ENCODE data around the gene TIE1. TPM values are rescaled to one million over a fixed set of nuclear protein-coding genes. Genes with fewer than 3 reads are reported as not detected.

The TIE1 gene
- total and polyA plus RNA-seq, 3 donors from 2014 or later, result 10.5 to 16.8 (median 10.9) TPM

- Histone ChIP-seq H3K4me3 (no peak overlapping the region), H3K9me3 (no peaks in the 10 kb centered on the region), H3K36me3 (ENCODE audit: low read depth, missing control alignments) (no peaks in the 10 kb centered on the region), H3K27ac (no peak overlapping the region), H3K4me1 (no peaks in the 10 kb centered on the region), H3K27me3 (no peaks in the 10 kb centered on the region)
- intact Hi-C loops (cut with DNase I; ENCODE audit: low total_unique reads), result no loop called here
- no peak for DNase-seq
- TF ChIP-seq, protein P1, sequence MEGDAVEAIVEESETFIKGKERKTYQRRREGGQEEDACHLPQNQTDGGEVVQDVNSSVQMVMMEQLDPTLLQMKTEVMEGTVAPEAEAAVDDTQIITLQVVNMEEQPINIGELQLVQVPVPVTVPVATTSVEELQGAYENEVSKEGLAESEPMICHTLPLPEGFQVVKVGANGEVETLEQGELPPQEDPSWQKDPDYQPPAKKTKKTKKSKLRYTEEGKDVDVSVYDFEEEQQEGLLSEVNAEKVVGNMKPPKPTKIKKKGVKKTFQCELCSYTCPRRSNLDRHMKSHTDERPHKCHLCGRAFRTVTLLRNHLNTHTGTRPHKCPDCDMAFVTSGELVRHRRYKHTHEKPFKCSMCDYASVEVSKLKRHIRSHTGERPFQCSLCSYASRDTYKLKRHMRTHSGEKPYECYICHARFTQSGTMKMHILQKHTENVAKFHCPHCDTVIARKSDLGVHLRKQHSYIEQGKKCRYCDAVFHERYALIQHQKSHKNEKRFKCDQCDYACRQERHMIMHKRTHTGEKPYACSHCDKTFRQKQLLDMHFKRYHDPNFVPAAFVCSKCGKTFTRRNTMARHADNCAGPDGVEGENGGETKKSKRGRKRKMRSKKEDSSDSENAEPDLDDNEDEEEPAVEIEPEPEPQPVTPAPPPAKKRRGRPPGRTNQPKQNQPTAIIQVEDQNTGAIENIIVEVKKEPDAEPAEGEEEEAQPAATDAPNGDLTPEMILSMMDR (IDR thresholded peaks at IDR 0.05), result no peak
- no peak for TF ChIP-seq POLR2A (IDR thresholded peaks at IDR 0.05)
- 90 to 97% methylated on average over 9 of the region's 9 CpGs for WGBS, 2 donors
Observed at GRCh38 chr1:43311521-43311920, 10.7 kb downstream of the TIE1 start.

- DNase-seq, result no peak
- 85 to 92% methylated on average over 10 to 19 of the region's 19 CpGs for WGBS, 2 donors
Observed at GRCh38 chr1:43312212-43312623, 11.4 kb downstream of the TIE1 start.

GRCh38 chr1:43312663-43313515 is 12.1 kb downstream of the TIE1 start:
- intact Hi-C loops (cut with DNase I; ENCODE audit: low total_unique reads), result no loop called here
- no peak for DNase-seq
- no peaks in the 10 kb centered on the region for H3K36me3 ChIP-seq (ENCODE audit: low read depth, missing control alignments)
- WGBS, 2 donors, result 90% methylated on average over 19 to 24 of the region's 24 CpGs
- TF ChIP-seq, protein P1 (IDR thresholded peaks at IDR 0.05), result no peak
- TF ChIP-seq POLR2A (IDR thresholded peaks at IDR 0.05), result no peak
- no peaks in the 10 kb centered on the region for H3K9me3 ChIP-seq
- H3K27ac ChIP-seq, result no peak overlapping the region
- H3K4me3 ChIP-seq, result no peak overlapping the region
- H3K4me1 ChIP-seq, result no peaks in the 10 kb centered on the region
- no peaks in the 10 kb centered on the region for H3K27me3 ChIP-seq

More at GRCh38 chr1:43312212-43312623, 11.4 kb downstream of the TIE1 start:
- H3K36me3 ChIP-seq (ENCODE audit: low read depth, missing control alignments), result no peaks in the 10 kb centered on the region
- TF ChIP-seq, protein P1 (IDR thresholded peaks at IDR 0.05), result no peak
- no peak for TF ChIP-seq POLR2A (IDR thresholded peaks at IDR 0.05)
- no peaks in the 10 kb centered on the region for H3K9me3 ChIP-seq
- H3K27ac ChIP-seq, result no peak overlapping the region
- no peaks in the 10 kb centered on the region for H3K4me1 ChIP-seq
- no peaks in the 10 kb centered on the region for H3K27me3 ChIP-seq
- intact Hi-C loops (cut with DNase I; ENCODE audit: low total_unique reads), result no loop called here
- no peak overlapping the region for H3K4me3 ChIP-seq

DNA sequence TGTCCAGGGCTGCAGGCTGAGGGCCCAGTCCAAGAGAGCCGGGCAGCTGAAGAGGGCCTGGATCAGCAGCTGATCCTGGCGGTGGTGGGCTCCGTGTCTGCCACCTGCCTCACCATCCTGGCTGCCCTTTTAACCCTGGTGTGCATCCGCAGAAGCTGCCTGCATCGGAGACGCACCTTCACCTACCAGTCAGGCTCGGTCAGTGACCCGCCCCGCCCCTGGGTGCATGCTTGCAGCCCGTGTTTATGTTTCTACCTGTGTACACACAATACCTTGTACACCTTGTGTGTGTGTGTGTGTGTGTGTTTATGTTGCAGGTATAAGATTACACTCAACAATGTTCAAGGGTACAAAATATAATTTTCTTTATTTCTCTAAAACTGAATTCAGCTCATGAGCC is 13.0 kb downstream of the TIE1 start:
- H3K36me3 ChIP-seq (ENCODE audit: low read depth, missing control alignments), result no peaks in the 10 kb centered on the region
- H3K4me3 ChIP-seq, result no peak overlapping the region
- no peak for TF ChIP-seq POLR2A (IDR thresholded peaks at IDR 0.05)
- TF ChIP-seq, protein P1 (IDR thresholded peaks at IDR 0.05), result no peak
- H3K27ac ChIP-seq, result no peak overlapping the region
- 95 to 98% methylated on average over 10 of the region's 10 CpGs for WGBS, 2 donors
- intact Hi-C loops (cut with DNase I; ENCODE audit: low total_unique reads), result no loop called here
- H3K9me3 ChIP-seq, result no peaks in the 10 kb centered on the region
- H3K4me1 ChIP-seq, result no peaks in the 10 kb centered on the region
- no peaks in the 10 kb centered on the region for H3K27me3 ChIP-seq
- no peak for DNase-seq

DNA sequence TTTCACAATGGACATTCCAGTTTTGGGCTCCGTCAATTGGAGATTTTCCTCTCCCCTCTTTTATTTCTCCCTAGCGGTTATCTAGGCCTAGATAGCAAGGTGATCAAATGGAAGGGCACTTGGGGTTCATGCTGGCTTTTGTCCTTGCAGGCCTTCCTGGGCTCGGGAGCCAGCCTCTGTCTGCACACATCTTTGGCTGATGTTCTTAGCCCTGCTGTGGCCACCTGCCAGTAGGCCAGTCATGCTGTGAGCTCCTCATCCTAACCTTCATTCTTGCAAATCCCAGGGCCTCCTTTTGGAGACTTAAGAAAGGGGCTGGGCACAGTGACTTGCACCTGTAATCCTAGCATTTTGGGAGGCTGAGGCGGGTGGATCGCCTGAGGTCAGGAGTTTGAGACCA is 13.5 kb downstream of the TIE1 start:
- Histone ChIP-seq H3K4me1 (no peaks in the 10 kb centered on the region), H3K4me3 (no peak overlapping the region), H3K27me3 (no peaks in the 10 kb centered on the region), H3K9me3 (no peaks in the 10 kb centered on the region), H3K36me3 (ENCODE audit: low read depth, missing control alignments) (no peaks in the 10 kb centered on the region), H3K27ac (no peak overlapping the region)
- 90 to 97% methylated on average over 5 of the region's 5 CpGs for WGBS, 2 donors
- no peak for TF ChIP-seq POLR2A (IDR thresholded peaks at IDR 0.05)
- TF ChIP-seq, protein P1 (IDR thresholded peaks at IDR 0.05), result no peak
- DNase-seq, result no peak
- intact Hi-C loops (cut with DNase I; ENCODE audit: low total_unique reads), result no loop called here
